SK-MEL-5 (cell line): ENCODE measurements around the gene PKD1. TPM values are rescaled to one million over a fixed set of nuclear protein-coding genes. Genes with fewer than 3 reads are reported as not detected.
A peak's percentile ranks its signal among the peaks of the same experiment; 100 is the strongest.

Experiments used
- DNase-seq: peaks from one replicate; pipeline ENCODE4 v3.0.0-alpha.2; 2016; ENCODE audit warnings: low read depth, low spot score
- in situ Hi-C: cut with HindIII; loops from 2 replicates; pipeline ENCODE4 v1.10.0; 2016; ENCODE audit warnings: low sequenced_read_pairs, high pct_unique_total_duplicates, low pct_unique_long_range_greater_than_20kb
- total RNA-seq: library from RNA; depleted of rRNA; stranded (reverse); fragments of >200 nt; shearing (Covaris generic); gene quantifications from 2 replicates; pipeline ENCODE4 v1.2.3, GENCODE V29; 2014

PKD1 gene
- total RNA-seq, 1 experiment from 2014 or later, result 18.8 TPM

GRCh38 chr16:2155977-2156848 lies 20.5 kb upstream of the PKD1 start:
- peak; percentile 9 for DNase-seq
- in situ Hi-C loops, result no loop called here

- DNase-seq, result peak; percentile 100
- in situ Hi-C loops, result no loop called here
Observed at GRCh38 chr16:2155091-2155950, 19.6 kb upstream of the PKD1 start, which contains the start of gene TRAF7. Gene TRAF7 (plus strand): TSS chr16:2155782. CDS start chr16:2163921, 8,139 bp downstream.

- no peak for DNase-seq
- in situ Hi-C loops, result no loop called here
Observed at GRCh38 chr16:2154533-2155090, 18.9 kb upstream of the PKD1 start.

GRCh38 chr16:2152695-2153506 lies 17.2 kb upstream of the PKD1 start:
- DNase-seq, result peak; percentile 28

GRCh38 chr16:2151188-2152091 lies 15.7 kb upstream of the PKD1 start:
- DNase-seq, result no peak
- in situ Hi-C loops, result no loop called here

More at GRCh38 chr16:2152695-2153506, 17.2 kb upstream of the PKD1 start:
- in situ Hi-C loops, result no loop called here

GRCh38 chr16:2150418-2151187 lies 14.9 kb upstream of the PKD1 start:
- in situ Hi-C loops, result no loop called here
- peak; percentile 18 for DNase-seq

GRCh38 chr16:2149630-2150417 lies 14.1 kb upstream of the PKD1 start:
- no peak for DNase-seq
- in situ Hi-C loops, result no loop called here

GRCh38 chr16:2148714-2149629 lies 13.3 kb upstream of the PKD1 start:
- in situ Hi-C loops, result no loop called here
- no peak for DNase-seq

- in situ Hi-C loops, result no loop called here
- peak; percentile 55 for DNase-seq
Observed at GRCh38 chr16:2147981-2148671, 12.4 kb upstream of the PKD1 start, which contains the start of gene RAB26. Gene RAB26 (plus strand): TSS chr16:2148625. CDS start chr16:2148784, 159 bp downstream.

GRCh38 chr16:2147378-2147777 lies 11.7 kb upstream of the PKD1 start:
- DNase-seq, result no peak
- in situ Hi-C loops, result no loop called here

- in situ Hi-C loops, result no loop called here
- DNase-seq, result no peak
Observed at GRCh38 chr16:2145843-2146242, 10.1 kb upstream of the PKD1 start.

- in situ Hi-C loops, result no loop called here
- no peak for DNase-seq
Observed at GRCh38 chr16:2143878-2144485, 8.3 kb upstream of the PKD1 start.
